ENCODE measurements around the gene CASZ1. TPM values are rescaled to one million over a fixed set of nuclear protein-coding genes. Genes with fewer than 3 reads are reported as not detected.

Gene CASZ1
- total and polyA plus RNA-seq, 2 experiments from 2014 or later: 6.2 to 6.7 TPM

- H3K27me3 Mint-ChIP-seq (ENCODE audit: insufficient read depth, low read depth, poor library complexity): peaks cover 8% of the 10 kb centered on the region
- peaks cover 3% of the 10 kb centered on the region; the same call in 1 of the 2 replicates for H4K20me1 ChIP-seq (replicated peaks; ENCODE audit: insufficient read depth)
- no peaks in the 10 kb centered on the region for H3K4me1 ChIP-seq (ENCODE audit: insufficient read depth)
- no peaks in the 10 kb centered on the region for H3K36me3 Mint-ChIP-seq (ENCODE audit: low read depth)
- no peaks in the 10 kb centered on the region for H3K36me3 ChIP-seq (ENCODE audit: insufficient read depth)
- no peak overlapping the region for H3K4me3 ChIP-seq
- TF ChIP-seq ZNF462 (CRISPR knock-in tag; IDR thresholded peaks at IDR 0.05): no peak
- H3K9me3 Mint-ChIP-seq: no peaks in the 10 kb centered on the region
- H3K27ac Mint-ChIP-seq: no peak overlapping the region; the same call in 1 of the 2 replicates
- ATAC-seq (peak; percentile 42), DNase-seq (ENCODE audit: low spot score) (no peak)
- H3K79me2 ChIP-seq (replicated peaks; ENCODE audit: insufficient read depth): no peaks in the 10 kb centered on the region
- H3K27me3 ChIP-seq (ENCODE audit: insufficient read depth): no peaks in the 10 kb centered on the region
- H3K27ac ChIP-seq (ENCODE audit: low read depth): no peak overlapping the region
- H3K4me1 Mint-ChIP-seq: peaks cover 26% of the 10 kb centered on the region
- no peaks in the 10 kb centered on the region for H3F3A ChIP-seq (replicated peaks; ENCODE audit: low read depth)
- no peak overlapping the region for H3K4me2 ChIP-seq
- no peak overlapping the region for H3K4me3 Mint-ChIP-seq
- H3K9me2 ChIP-seq (ENCODE audit: insufficient read depth): no peaks in the 10 kb centered on the region
- H2AFZ ChIP-seq: no peak overlapping the region
Observed at GRCh38 chr1:10604966-10605365, 191.5 kb downstream of the CASZ1 start.

GRCh38 chr1:10602936-10603335 is 193.5 kb downstream of the CASZ1 start:
- H3K36me3 Mint-ChIP-seq (ENCODE audit: low read depth): no peaks in the 10 kb centered on the region
- Histone ChIP-seq H3K4me2 (no peak overlapping the region), H3K27me3 (ENCODE audit: insufficient read depth) (no peaks in the 10 kb centered on the region), H3K9me2 (ENCODE audit: insufficient read depth) (no peaks in the 10 kb centered on the region), H3K4me3 (no peak overlapping the region), H3K4me1 (ENCODE audit: insufficient read depth) (no peaks in the 10 kb centered on the region), H3K27ac (ENCODE audit: low read depth) (no peak overlapping the region), H2AFZ (no peak overlapping the region), H3K36me3 (ENCODE audit: insufficient read depth) (peaks cover 5% of the 10 kb centered on the region; the same call in 1 of the 2 replicates), H3F3A (replicated peaks; ENCODE audit: low read depth) (no peaks in the 10 kb centered on the region), H3K79me2 (replicated peaks; ENCODE audit: insufficient read depth) (no peaks in the 10 kb centered on the region), H4K20me1 (replicated peaks; ENCODE audit: insufficient read depth) (peaks cover 3% of the 10 kb centered on the region; the same call in 1 of the 2 replicates)
- H3K27ac Mint-ChIP-seq: no peak overlapping the region
- H3K27me3 Mint-ChIP-seq (ENCODE audit: insufficient read depth, low read depth, poor library complexity): peaks cover 10% of the 10 kb centered on the region
- H3K9me3 Mint-ChIP-seq: no peaks in the 10 kb centered on the region
- H3K4me1 Mint-ChIP-seq: peaks cover 32% of the 10 kb centered on the region
- DNase-seq (ENCODE audit: low spot score) (no peak), ATAC-seq (no peak)
- H3K4me3 Mint-ChIP-seq: no peak overlapping the region
- TF ChIP-seq CREB1 (CRISPR knock-in tag; IDR thresholded peaks at IDR 0.05; ENCODE audit: low read depth) (no peak), ZNF114 (CRISPR knock-in tag; IDR thresholded peaks at IDR 0.05) (no peak), JUNB (IDR thresholded peaks at IDR 0.05; ENCODE audit: unreplicated experiment) (no peak), ZNF331 (CRISPR knock-in tag; IDR thresholded peaks at IDR 0.05; ENCODE audit: low read depth) (no peak), REST (IDR thresholded peaks at IDR 0.05; ENCODE audit: unreplicated experiment) (no peak), EZH2 (IDR thresholded peaks at IDR 0.05; ENCODE audit: low read depth, unreplicated experiment) (no peak), POLR2AphosphoS5 (IDR thresholded peaks at IDR 0.05; ENCODE audit: low read depth) (no peak)
- TF ChIP-seq, protein P1, sequence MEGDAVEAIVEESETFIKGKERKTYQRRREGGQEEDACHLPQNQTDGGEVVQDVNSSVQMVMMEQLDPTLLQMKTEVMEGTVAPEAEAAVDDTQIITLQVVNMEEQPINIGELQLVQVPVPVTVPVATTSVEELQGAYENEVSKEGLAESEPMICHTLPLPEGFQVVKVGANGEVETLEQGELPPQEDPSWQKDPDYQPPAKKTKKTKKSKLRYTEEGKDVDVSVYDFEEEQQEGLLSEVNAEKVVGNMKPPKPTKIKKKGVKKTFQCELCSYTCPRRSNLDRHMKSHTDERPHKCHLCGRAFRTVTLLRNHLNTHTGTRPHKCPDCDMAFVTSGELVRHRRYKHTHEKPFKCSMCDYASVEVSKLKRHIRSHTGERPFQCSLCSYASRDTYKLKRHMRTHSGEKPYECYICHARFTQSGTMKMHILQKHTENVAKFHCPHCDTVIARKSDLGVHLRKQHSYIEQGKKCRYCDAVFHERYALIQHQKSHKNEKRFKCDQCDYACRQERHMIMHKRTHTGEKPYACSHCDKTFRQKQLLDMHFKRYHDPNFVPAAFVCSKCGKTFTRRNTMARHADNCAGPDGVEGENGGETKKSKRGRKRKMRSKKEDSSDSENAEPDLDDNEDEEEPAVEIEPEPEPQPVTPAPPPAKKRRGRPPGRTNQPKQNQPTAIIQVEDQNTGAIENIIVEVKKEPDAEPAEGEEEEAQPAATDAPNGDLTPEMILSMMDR (conservative IDR thresholded peaks at IDR 0.05; ENCODE audit: low read depth in 2 of 2): no peak
